Activated CD4-positive, alpha-beta T cell treated with anti-CD3 and anti-CD28 coated beads, Interleukin-2, amount 10 ng/mL, durations not matched to agents 7 days and 5 days (primary cell): ENCODE data around the gene SON. TPM values are rescaled to one million over a fixed set of nuclear protein-coding genes. Genes with fewer than 3 reads are reported as not detected.
"Not testable (repeated sequence)": the region's sequence is repeated elsewhere in the genome, so short reads cannot be mapped to it uniquely, and the experiment has no call there.

Source experiments
- CTCF ChIA-PET: fragments of 350-600 bp; sonication (Branson Sonifier 250); formaldehyde crosslinking; loops from one replicate; lab custom pipeline; 2021; ENCODE audit warnings: antibody characterized with exemption; lab: Charles Lee
- POLR2A ChIA-PET: fragments of 350-600 bp; sonication (Branson Sonifier 250); formaldehyde crosslinking; loops from one replicate; lab custom pipeline; 2021; ENCODE audit warnings: antibody characterized with exemption; lab: Charles Lee
- DNase-seq: peaks from one replicate; pipeline ENCODE4 v3.0.0-alpha.2; 2020
- H3K27ac Mint-ChIP-seq: one replicate; pipeline ENCODE4 v1.8.0; 2021; ENCODE audit warnings: mild to moderate bottlenecking, moderate library complexity, mixed read lengths
- H3K27me3 Mint-ChIP-seq: one replicate; pipeline ENCODE4 v1.8.0; 2021; ENCODE audit warnings: mixed read lengths
- H3K36me3 Mint-ChIP-seq: one replicate; pipeline ENCODE4 v1.8.0; 2021; ENCODE audit warnings: low read depth, mixed read lengths
- H3K4me1 Mint-ChIP-seq: one replicate; pipeline ENCODE4 v1.8.0; 2021; ENCODE audit warnings: mixed read lengths
- H3K4me3 Mint-ChIP-seq: one replicate; pipeline ENCODE4 v1.8.0; 2021; ENCODE audit warnings: mild to moderate bottlenecking, moderate library complexity, mixed read lengths
- H3K9me3 Mint-ChIP-seq: one replicate; pipeline ENCODE4 v1.8.0; 2021; ENCODE audit warnings: mixed read lengths
- total RNA-seq, 2 experiments: library from RNA; stranded (reverse); gene quantifications; one replicate each; pipeline ENCODE4 v1.2.3, GENCODE V29; 2021

Gene SON
- total RNA-seq, 2 experiments from 2014 or later = 310 to 322 TPM

- ChIA-PET POLR2A (interaction anchor here (0.6 kb wide), 1 partner anchor 20 kb away, joined by 5 read pairs; no protein-coding TSS in a partner anchor), CTCF (no interaction called here)
- peaks cover 2% of the 10 kb centered on the region for H3K9me3 Mint-ChIP-seq
- no peak overlapping the region for H3K27ac Mint-ChIP-seq
- no peaks in the 10 kb centered on the region for H3K27me3 Mint-ChIP-seq
- peaks cover 31% of the 10 kb centered on the region for H3K4me1 Mint-ChIP-seq
- no peak overlapping the region for H3K4me3 Mint-ChIP-seq
- DNase-seq = no peak
- H3K36me3 Mint-ChIP-seq = peaks cover 63% of the 10 kb centered on the region
Measured at GRCh38 chr21:33560965-33561364, 18.1 kb downstream of the SON start.

- Mint-ChIP-seq H3K36me3 (peaks cover 60% of the 10 kb centered on the region), H3K9me3 (no peaks in the 10 kb centered on the region), H3K27ac (peak overlapping the region; percentile 9), H3K27me3 (no peaks in the 10 kb centered on the region), H3K4me3 (no peak overlapping the region), H3K4me1 (peaks cover 29% of the 10 kb centered on the region)
- CTCF ChIA-PET = no interaction called here
- POLR2A ChIA-PET = no interaction called here
- no peak for DNase-seq
Measured at GRCh38 chr21:33561373-33561772, 18.5 kb downstream of the SON start.

- POLR2A ChIA-PET = no interaction called here
- Mint-ChIP-seq H3K4me3 (no peak overlapping the region), H3K9me3 (no peaks in the 10 kb centered on the region), H3K27me3 (no peaks in the 10 kb centered on the region), H3K4me1 (peaks cover 27% of the 10 kb centered on the region), H3K27ac (no peak overlapping the region), H3K36me3 (peaks cover 55% of the 10 kb centered on the region)
- no peak for DNase-seq
- CTCF ChIA-PET = interaction anchor here (0.7 to 0.8 kb wide), 2 partner anchors 11 to 511 kb away, joined by 3 read pairs; no protein-coding TSS in a partner anchor
Measured at GRCh38 chr21:33562389-33562788, 19.6 kb downstream of the SON start.

GRCh38 chr21:33566514-33566913 is 23.7 kb downstream of the SON start:
- no peaks in the 10 kb centered on the region for H3K9me3 Mint-ChIP-seq
- no peaks in the 10 kb centered on the region for H3K27me3 Mint-ChIP-seq
- H3K4me3 Mint-ChIP-seq = no peak overlapping the region
- peaks cover 23% of the 10 kb centered on the region for H3K4me1 Mint-ChIP-seq
- CTCF ChIA-PET = interaction anchor here (0.8 kb wide), 1 partner anchor 9 kb away, joined by 3 read pairs; no protein-coding TSS in a partner anchor
- no peak for DNase-seq
- peaks cover 45% of the 10 kb centered on the region for H3K36me3 Mint-ChIP-seq
- POLR2A ChIA-PET = interaction anchor here (0.5 kb wide), 1 partner anchor 10 kb away, joined by 3 read pairs; no protein-coding TSS in a partner anchor
- no peak overlapping the region for H3K27ac Mint-ChIP-seq

GRCh38 chr21:33567914-33568313 is 25.1 kb downstream of the SON start:
- Mint-ChIP-seq H3K4me1 (peaks cover 21% of the 10 kb centered on the region), H3K27ac (no peak overlapping the region), H3K9me3 (no peaks in the 10 kb centered on the region), H3K36me3 (peaks cover 50% of the 10 kb centered on the region), H3K4me3 (no peak overlapping the region), H3K27me3 (no peaks in the 10 kb centered on the region)
- CTCF ChIA-PET = interaction anchor here (1.5 kb wide), 1 partner anchor 328 kb away, joined by 3 read pairs; no protein-coding TSS in a partner anchor
- no peak for DNase-seq
- POLR2A ChIA-PET = interaction anchor here (0.6 kb wide), 1 partner anchor 1157 kb away, joined by 3 read pairs; no protein-coding TSS in a partner anchor

GRCh38 chr21:33568448-33568847 is 25.6 kb downstream of the SON start:
- peaks cover 53% of the 10 kb centered on the region for H3K36me3 Mint-ChIP-seq
- H3K9me3 Mint-ChIP-seq = no peaks in the 10 kb centered on the region
- H3K4me3 Mint-ChIP-seq = no peak overlapping the region
- no peak for DNase-seq
- ChIA-PET CTCF (interaction anchor here (1.5 kb wide), 1 partner anchor 329 kb away, joined by 3 read pairs; no protein-coding TSS in a partner anchor), POLR2A (interaction anchor here (0.6 kb wide), 2 partner anchors 21 to 1158 kb away, joined by 3 read pairs; no protein-coding TSS in a partner anchor)
- H3K27me3 Mint-ChIP-seq = no peaks in the 10 kb centered on the region
- H3K27ac Mint-ChIP-seq = peak overlapping the region; percentile 31
- H3K4me1 Mint-ChIP-seq = peaks cover 18% of the 10 kb centered on the region

- H3K27me3 Mint-ChIP-seq = no peaks in the 10 kb centered on the region
- ChIA-PET POLR2A (no interaction called here), CTCF (interaction anchor here (1.4 kb wide), 1 partner anchor 12 kb away, joined by 3 read pairs; no protein-coding TSS in a partner anchor)
- H3K9me3 Mint-ChIP-seq = no peaks in the 10 kb centered on the region
- no peak overlapping the region for H3K4me3 Mint-ChIP-seq
- H3K27ac Mint-ChIP-seq = no peak overlapping the region
- DNase-seq = no peak
- H3K36me3 Mint-ChIP-seq = peaks cover 60% of the 10 kb centered on the region
- H3K4me1 Mint-ChIP-seq = peaks cover 18% of the 10 kb centered on the region
Measured at GRCh38 chr21:33569991-33570390, 27.2 kb downstream of the SON start.

GRCh38 chr21:33572350-33572749 is 29.5 kb downstream of the SON start:
- no peak overlapping the region for H3K4me3 Mint-ChIP-seq
- CTCF ChIA-PET = interaction anchor here (0.8 kb wide), 1 partner anchor 28 kb away, joined by 3 read pairs; no protein-coding TSS in a partner anchor
- peaks cover 16% of the 10 kb centered on the region for H3K4me1 Mint-ChIP-seq
- H3K36me3 Mint-ChIP-seq = peaks cover 63% of the 10 kb centered on the region
- no peaks in the 10 kb centered on the region for H3K27me3 Mint-ChIP-seq
- no peak for DNase-seq
- no peak overlapping the region for H3K27ac Mint-ChIP-seq
- H3K9me3 Mint-ChIP-seq = no peaks in the 10 kb centered on the region
- POLR2A ChIA-PET = no interaction called here

GRCh38 chr21:33576741-33577141 is 33.9 kb downstream of the SON start:
- CTCF ChIA-PET, H3K27me3 Mint-ChIP-seq, POLR2A ChIA-PET, DNase-seq, H3K9me3 Mint-ChIP-seq, H3K4me3 Mint-ChIP-seq, H3K27ac Mint-ChIP-seq: not testable (repeated sequence)
- peaks cover 55% of the 10 kb centered on the region for H3K36me3 Mint-ChIP-seq
- peaks cover 13% of the 10 kb centered on the region for H3K4me1 Mint-ChIP-seq

- no peaks in the 10 kb centered on the region for H3K9me3 Mint-ChIP-seq
- no peak for DNase-seq
- POLR2A ChIA-PET = no interaction called here
- H3K27ac Mint-ChIP-seq = no peak overlapping the region
- H3K36me3 Mint-ChIP-seq = peaks cover 54% of the 10 kb centered on the region
- peaks cover 13% of the 10 kb centered on the region for H3K4me1 Mint-ChIP-seq
- CTCF ChIA-PET = no interaction called here
- no peaks in the 10 kb centered on the region for H3K27me3 Mint-ChIP-seq
- no peak overlapping the region for H3K4me3 Mint-ChIP-seq
Measured at GRCh38 chr21:33578214-33578613, 35.4 kb downstream of the SON start.

GRCh38 chr21:33578959-33579542 is 36.2 kb downstream of the SON start:
- POLR2A ChIA-PET = no interaction called here
- Mint-ChIP-seq H3K4me3 (no peak overlapping the region), H3K27ac (peak overlapping the region; percentile 2), H3K9me3 (no peaks in the 10 kb centered on the region), H3K4me1 (peaks cover 13% of the 10 kb centered on the region), H3K27me3 (no peaks in the 10 kb centered on the region), H3K36me3 (peaks cover 48% of the 10 kb centered on the region)
- CTCF ChIA-PET = interaction anchor here (1.0 to 1.1 kb wide), 2 partner anchors 27 to 41 kb away, joined by 3 read pairs; no protein-coding TSS in a partner anchor
- DNase-seq = no peak

- ChIA-PET POLR2A (interaction anchor here (0.7 kb wide), 1 partner anchor 10 kb away, joined by 5 read pairs; no protein-coding TSS in a partner anchor), CTCF (interaction anchor here (1.5 kb wide), 1 partner anchor 33 kb away, joined by 3 read pairs; no protein-coding TSS in a partner anchor)
- Mint-ChIP-seq H3K27ac (no peak overlapping the region), H3K4me3 (no peak overlapping the region), H3K9me3 (no peaks in the 10 kb centered on the region), H3K4me1 (peaks cover 26% of the 10 kb centered on the region), H3K36me3 (peaks cover 33% of the 10 kb centered on the region), H3K27me3 (no peaks in the 10 kb centered on the region)
- DNase-seq = no peak
Measured at GRCh38 chr21:33584455-33584854, 41.6 kb downstream of the SON start.

- H3K4me1 Mint-ChIP-seq = peaks cover 27% of the 10 kb centered on the region
- no peak for DNase-seq
- H3K36me3 Mint-ChIP-seq = peaks cover 26% of the 10 kb centered on the region
- POLR2A ChIA-PET = no interaction called here
- peak overlapping the region; percentile 67 for H3K4me3 Mint-ChIP-seq
- no peak overlapping the region for H3K27ac Mint-ChIP-seq
- H3K27me3 Mint-ChIP-seq = no peaks in the 10 kb centered on the region
- no peaks in the 10 kb centered on the region for H3K9me3 Mint-ChIP-seq
- CTCF ChIA-PET = no interaction called here
Measured at GRCh38 chr21:33586927-33587326, 44.1 kb downstream of the SON start.
